B cell (primary cell): ENCODE data around the gene PIPOX. TPM values are rescaled to one million over a fixed set of nuclear protein-coding genes. Genes with fewer than 3 reads are reported as not detected.

Source experiments
- ATAC-seq: fragments of 200-7000 bp; cut with Tn5 transposase; one replicate; pipeline ENCODE4 v1.10.0; 2021; ENCODE audit warnings: low read depth, mild to moderate bottlenecking, moderate number of reproducible peaks, moderate library complexity
- CTCF ChIA-PET: fragments of 350-600 bp; sonication (Branson Sonifier 250); formaldehyde crosslinking; loops from one replicate; lab custom pipeline; 2021; ENCODE audit warnings: antibody characterized with exemption, inconsistent platforms; lab: Charles Lee
- POLR2A ChIA-PET: fragments of 350-600 bp; sonication (Branson Sonifier 250); formaldehyde crosslinking; loops from one replicate; lab custom pipeline; 2021; ENCODE audit warnings: antibody characterized with exemption; lab: Charles Lee
- DNase-seq: peaks from one replicate; pipeline ENCODE4 v3.0.0; 2013
- H2AFZ ChIP-seq: 2 replicates; pipeline ENCODE4 v1.6.1; 2012; ENCODE audit warnings: mild to moderate bottlenecking, low read depth, low read length; ENCODE audit not compliant: insufficient read depth, poor library complexity, severe bottlenecking
- H3K27ac ChIP-seq, 2 donors: 1 replicate in 1 of 2; 2 replicates in 1 of 2; pipeline ENCODE4 v1.5.1; 2012 to 2013; ENCODE audit warnings: low read length in 2 of 2, mild to moderate bottlenecking in 2 of 2, moderate library complexity in 1 of 2
- H3K27me3 ChIP-seq, 4 experiments: fragments of 200-600 bp in 1 of 4; sonication (generic) in 1 of 4; replicated peaks in 1 of 4; 1 replicate in 2 of 4; 2 replicates in 2 of 4; pipeline versions ENCODE4 v1.6.1 to v1.7.0; 2013 to 2016; ENCODE audit warnings: low read length in 3 of 4, mild to moderate bottlenecking in 2 of 4, mixed read lengths in 1 of 4, moderate library complexity in 1 of 4; ENCODE audit not compliant: insufficient read depth in 4 of 4, control insufficient read depth in 3 of 4; ENCODE audit errors: control extremely low read depth in 1 of 4
- H3K36me3 ChIP-seq, 2 experiments: replicated peaks in 1 of 2; 1 replicate in 1 of 2; 2 replicates in 1 of 2; pipeline versions ENCODE4 v1.6.1 to v1.7.1; 2013; ENCODE audit warnings: low read length in 1 of 2; ENCODE audit not compliant: insufficient read depth in 2 of 2, control insufficient read depth in 1 of 2; ENCODE audit errors: control extremely low read depth in 1 of 2, extremely low read depth in 1 of 2
- H3K4me1 ChIP-seq, 2 donors: fragments of 200-600 bp in 1 of 2; sonication (generic) in 1 of 2; 1 replicate in 1 of 2; 2 replicates in 1 of 2; pipeline versions ENCODE4 v1.5.1 to v1.6.1; 2013 to 2017; ENCODE audit warnings: low read length in 2 of 2; ENCODE audit not compliant: control insufficient read depth in 2 of 2, insufficient read depth in 2 of 2
- H3K4me2 ChIP-seq: replicated peaks from 2 replicates; pipeline ENCODE3; 2012; ENCODE audit warnings: mild to moderate bottlenecking, low read depth, low read length; ENCODE audit not compliant: poor library complexity, severe bottlenecking
- H3K4me3 ChIP-seq, 5 experiments: fragments of 200-600 bp in 1 of 5; sonication (generic) in 1 of 5; 1 replicate in 3 of 5; 2 replicates in 2 of 5; pipeline versions ENCODE4 v1.5.1 to v1.7.0; 2011 to 2016; ENCODE audit warnings: low read length in 4 of 5, mild to moderate bottlenecking in 4 of 5, low read depth in 2 of 5, control low read depth in 1 of 5, moderate library complexity in 1 of 5; ENCODE audit not compliant: insufficient read depth in 1 of 5; ENCODE audit errors: control extremely low read depth in 1 of 5, extremely low read depth in 1 of 5
- H3K79me2 ChIP-seq: fragments of 200-600 bp; sonication (generic); one replicate; pipeline ENCODE4 v1.6.0; 2016; ENCODE audit warnings: low read length; ENCODE audit not compliant: control insufficient read depth, insufficient read depth
- H3K9ac ChIP-seq: fragments of 200-600 bp; sonication (generic); 2 replicates; pipeline ENCODE4 v1.6.1; 2017; ENCODE audit warnings: mild to moderate bottlenecking, low read length, moderate library complexity
- H3K9me3 ChIP-seq, 3 donors: one replicate each; pipeline versions ENCODE4 v1.6.1 to v1.7.1; 2013; ENCODE audit warnings: low read length in 2 of 3; ENCODE audit not compliant: control insufficient read depth in 2 of 3, insufficient read depth in 1 of 3; ENCODE audit errors: control extremely low read depth in 1 of 3
- H4K20me1 ChIP-seq: 2 replicates; pipeline ENCODE4 v1.6.0; 2012; ENCODE audit warnings: mild to moderate bottlenecking, low read length; ENCODE audit not compliant: insufficient read depth, control insufficient read depth, poor library complexity, severe bottlenecking
- H3K27ac Mint-ChIP-seq: one replicate; pipeline ENCODE4 v1.8.0; 2021; ENCODE audit warnings: mixed read lengths
- H3K27me3 Mint-ChIP-seq: one replicate; pipeline ENCODE4 v1.8.0; 2021; ENCODE audit warnings: mixed read lengths
- H3K4me1 Mint-ChIP-seq: one replicate; pipeline ENCODE4 v1.8.0; 2021; ENCODE audit warnings: mixed read lengths
- H3K4me3 Mint-ChIP-seq: one replicate; pipeline ENCODE4 v1.8.0; 2021; ENCODE audit warnings: mixed read lengths
- H3K9me3 Mint-ChIP-seq: one replicate; pipeline ENCODE4 v1.8.0; 2022; ENCODE audit warnings: mixed read lengths; ENCODE audit not compliant: insufficient read depth
- EZH2 ChIP-seq: IDR thresholded peaks from 2 replicates; pipeline ENCODE4 v1.6.1; 2012; ENCODE audit warnings: borderline replicate concordance, low read depth, mild to moderate bottlenecking, moderate library complexity, low read length; ENCODE audit not compliant: insufficient read depth, poor library complexity, severe bottlenecking
- WGBS: methylation state at CpG from one replicate; pipeline ENCODE4 v1.1.5; 2013; ENCODE audit warnings: missing lambda C conversion rate; ENCODE audit not compliant: insufficient coverage; 5-methylcytosine and 5-hydroxymethylcytosine counted together
- intact Hi-C: fragments of 100-400 bp; cut with micrococcal nuclease; formaldehyde crosslinking; loops from one replicate; pipeline ENCODE4 v1.10.0; 2022
- polyA plus RNA-seq: library from polyadenylated mRNA; depleted of rRNA; stranded (reverse); fragments of >200 nt; gene quantifications from 2 replicates; pipeline ENCODE4 v1.2.3, GENCODE V29; 2012
- total RNA-seq, 2 donors: library from RNA; stranded (reverse); fragments of 120-200 nt in 1 of 2; gene quantifications; 1 replicate in 1 of 2; 2 replicates in 1 of 2; pipeline versions ENCODE4 v1.2.3 to v1.2.4, GENCODE V29; 2013 to 2022
- TF ChIP-seq, protein P1 (sequence below): fragments of 200-600 bp; IDR thresholded peaks from one replicate; pipeline ENCODE4 v1.8.0; 2022; ENCODE audit warnings: antibody characterized with exemption, mild to moderate bottlenecking

The PIPOX gene
- total and polyA plus RNA-seq, 2 donors (not counting 1 experiment from before 2014, with no cell fraction given): 0.95 to 15.0 TPM

DNA sequence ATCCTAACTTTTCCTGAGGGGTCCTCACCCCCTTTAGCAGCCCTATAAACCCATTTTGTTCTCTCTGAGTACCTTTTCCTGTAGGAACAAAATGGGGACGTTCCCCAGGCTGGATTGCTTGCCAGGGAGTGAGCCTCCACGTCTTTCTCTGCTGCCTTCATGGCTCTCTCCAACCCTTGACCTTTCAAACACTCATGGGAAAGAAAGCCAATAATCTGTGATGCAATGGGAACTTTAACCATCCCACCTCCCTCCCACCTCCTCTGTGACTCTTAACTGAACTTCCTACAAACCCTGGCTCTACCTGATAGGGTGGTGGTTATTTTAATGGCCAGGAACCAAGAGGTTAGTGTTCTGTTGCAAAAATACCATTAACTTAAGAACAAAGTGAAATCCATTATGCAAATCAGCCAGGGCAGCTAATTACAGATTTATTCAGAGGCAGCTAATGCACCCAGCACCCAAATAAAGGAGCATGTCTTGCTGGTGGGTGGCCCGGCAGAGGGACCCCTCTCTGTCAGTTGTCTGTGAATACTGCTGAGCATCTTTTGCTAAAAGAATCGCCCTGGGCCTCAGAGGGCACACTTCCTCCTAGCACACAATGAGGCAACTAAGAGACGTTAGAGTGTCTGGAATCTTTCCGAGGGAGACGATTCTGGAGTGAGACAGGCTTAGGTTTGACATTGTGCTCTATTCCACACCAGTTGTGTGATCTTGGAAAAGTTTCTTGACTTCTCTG lies 3.0 kb downstream of the PIPOX start:
- H3K9me3 Mint-ChIP-seq: no peaks in the 10 kb centered on the region
- no peaks in the 10 kb centered on the region for H3K36me3 ChIP-seq

DNA sequence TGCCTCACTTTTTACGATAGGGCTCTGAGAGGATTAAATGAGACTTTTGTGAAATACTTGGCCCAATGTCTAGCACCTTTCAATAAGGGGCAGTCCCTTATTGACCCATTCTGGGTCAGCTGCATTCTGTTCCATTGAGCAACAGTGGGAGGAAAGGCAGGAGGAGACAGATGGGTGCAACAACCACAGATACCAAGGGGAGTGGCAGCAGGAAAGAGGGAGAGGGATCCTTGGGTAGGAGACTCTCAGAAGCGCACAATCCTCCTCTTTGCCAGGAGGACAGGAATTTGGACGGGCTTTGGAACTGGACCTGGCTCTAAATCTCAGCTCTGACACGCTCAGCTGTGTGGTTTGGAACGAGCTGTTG lies 3.5 kb downstream of the PIPOX start:
- Histone ChIP-seq H3K36me3 (no peaks in the 10 kb centered on the region), H3K4me2 (no peak overlapping the region), H3K9me3 (no peaks in the 10 kb centered on the region), H3K27me3 (no peaks in the 10 kb centered on the region), H3K9ac (no peak overlapping the region), H3K27ac (no peak overlapping the region), H4K20me1 (no peaks in the 10 kb centered on the region), H3K4me3 (no peak overlapping the region), H3K79me2 (no peaks in the 10 kb centered on the region), H3K4me1 (peaks cover 14 to 15% of the 10 kb centered on the region in 2 donors), H2AFZ (no peak overlapping the region)
- Mint-ChIP-seq H3K27ac (no peak overlapping the region), H3K4me3 (no peak overlapping the region), H3K9me3 (no peaks in the 10 kb centered on the region), H3K4me1 (peaks cover 16% of the 10 kb centered on the region), H3K27me3 (peaks cover 24% of the 10 kb centered on the region)
- intact Hi-C loops: no loop called here
- CTCF ChIA-PET: interaction anchor here (1.0 kb wide), 1 partner anchor 70 kb away, joined by 3 read pairs; no protein-coding TSS in a partner anchor
- no peak for DNase-seq
- no peak for ATAC-seq
- POLR2A ChIA-PET: no interaction called here
- 88% methylated on average over 2 of the region's 5 CpGs for WGBS
- no peak for TF ChIP-seq EZH2
- TF ChIP-seq, protein P1, sequence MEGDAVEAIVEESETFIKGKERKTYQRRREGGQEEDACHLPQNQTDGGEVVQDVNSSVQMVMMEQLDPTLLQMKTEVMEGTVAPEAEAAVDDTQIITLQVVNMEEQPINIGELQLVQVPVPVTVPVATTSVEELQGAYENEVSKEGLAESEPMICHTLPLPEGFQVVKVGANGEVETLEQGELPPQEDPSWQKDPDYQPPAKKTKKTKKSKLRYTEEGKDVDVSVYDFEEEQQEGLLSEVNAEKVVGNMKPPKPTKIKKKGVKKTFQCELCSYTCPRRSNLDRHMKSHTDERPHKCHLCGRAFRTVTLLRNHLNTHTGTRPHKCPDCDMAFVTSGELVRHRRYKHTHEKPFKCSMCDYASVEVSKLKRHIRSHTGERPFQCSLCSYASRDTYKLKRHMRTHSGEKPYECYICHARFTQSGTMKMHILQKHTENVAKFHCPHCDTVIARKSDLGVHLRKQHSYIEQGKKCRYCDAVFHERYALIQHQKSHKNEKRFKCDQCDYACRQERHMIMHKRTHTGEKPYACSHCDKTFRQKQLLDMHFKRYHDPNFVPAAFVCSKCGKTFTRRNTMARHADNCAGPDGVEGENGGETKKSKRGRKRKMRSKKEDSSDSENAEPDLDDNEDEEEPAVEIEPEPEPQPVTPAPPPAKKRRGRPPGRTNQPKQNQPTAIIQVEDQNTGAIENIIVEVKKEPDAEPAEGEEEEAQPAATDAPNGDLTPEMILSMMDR: no peak

More for the DNA sequence above, 3.0 kb downstream of the PIPOX start:
- Histone ChIP-seq H4K20me1 (no peaks in the 10 kb centered on the region), H3K4me1 (peaks cover 14 to 15% of the 10 kb centered on the region in 2 donors), H3K27ac (no peak overlapping the region), H2AFZ (no peak overlapping the region), H3K9ac (no peak overlapping the region), H3K9me3 (no peaks in the 10 kb centered on the region), H3K4me3 (no peak overlapping the region), H3K27me3 (no peaks in the 10 kb centered on the region), H3K79me2 (no peaks in the 10 kb centered on the region), H3K4me2 (no peak overlapping the region)
- no peak for ATAC-seq
- Mint-ChIP-seq H3K4me3 (no peak overlapping the region), H3K27me3 (peaks cover 24% of the 10 kb centered on the region), H3K27ac (no peak overlapping the region), H3K4me1 (peaks cover 16% of the 10 kb centered on the region)
- DNase-seq: no peak
- WGBS: 87% methylated on average over 7 of the region's 7 CpGs
- intact Hi-C loops: no loop called here
- ChIA-PET CTCF (no interaction called here), POLR2A (no interaction called here)
- TF ChIP-seq, protein P1: no peak
- TF ChIP-seq EZH2: no peak
